ENCODE results near the gene USP7. TPM values are rescaled to one million over a fixed set of nuclear protein-coding genes. Genes with fewer than 3 reads are reported as not detected.
"Not testable (repeated sequence)": the region's sequence is repeated elsewhere in the genome, so short reads cannot be mapped to it uniquely, and the experiment has no call there.

USP7 gene
- total RNA-seq, 4 donors from 2014 or later = 57.9 to 93.6 (median 85.5) TPM

DNA sequence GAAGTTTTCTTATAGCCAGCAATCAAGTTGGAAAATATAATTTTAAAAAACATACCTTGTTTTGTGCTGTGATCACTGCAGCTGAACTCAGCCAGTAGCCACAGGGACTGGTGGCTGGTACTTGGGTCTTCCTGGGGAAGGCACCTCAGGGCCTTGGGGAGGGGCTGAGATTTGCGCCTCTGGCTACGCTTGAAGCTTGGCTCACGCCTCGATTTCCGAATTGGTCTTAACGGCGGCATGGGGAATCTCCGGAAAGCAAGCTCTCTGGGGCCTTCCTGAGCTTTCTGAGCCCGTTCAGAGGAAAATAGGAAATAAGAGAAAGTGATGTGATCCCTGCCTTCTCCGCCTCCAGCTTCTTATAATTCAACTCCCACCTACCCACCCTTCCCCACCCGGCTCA lies 11.3 kb upstream of the USP7 start:
- Histone ChIP-seq H3K27ac (no peak overlapping the region), H3K4me1 (no peaks in the 10 kb centered on the region), H3K27me3 (no peaks in the 10 kb centered on the region), H3K4me3 (replicated peaks in 1 of 3) (no peak overlapping the region), H3K9me3 (no peaks in the 10 kb centered on the region), H3K36me3 (no peaks in the 10 kb centered on the region)
- no peak for DNase-seq
- WGBS, 2 donors = 49 to 58% methylated on average over 11 of the region's 11 CpGs
- intact Hi-C loops (cut with DNase I) = no loop called here
- TF ChIP-seq, protein P1, sequence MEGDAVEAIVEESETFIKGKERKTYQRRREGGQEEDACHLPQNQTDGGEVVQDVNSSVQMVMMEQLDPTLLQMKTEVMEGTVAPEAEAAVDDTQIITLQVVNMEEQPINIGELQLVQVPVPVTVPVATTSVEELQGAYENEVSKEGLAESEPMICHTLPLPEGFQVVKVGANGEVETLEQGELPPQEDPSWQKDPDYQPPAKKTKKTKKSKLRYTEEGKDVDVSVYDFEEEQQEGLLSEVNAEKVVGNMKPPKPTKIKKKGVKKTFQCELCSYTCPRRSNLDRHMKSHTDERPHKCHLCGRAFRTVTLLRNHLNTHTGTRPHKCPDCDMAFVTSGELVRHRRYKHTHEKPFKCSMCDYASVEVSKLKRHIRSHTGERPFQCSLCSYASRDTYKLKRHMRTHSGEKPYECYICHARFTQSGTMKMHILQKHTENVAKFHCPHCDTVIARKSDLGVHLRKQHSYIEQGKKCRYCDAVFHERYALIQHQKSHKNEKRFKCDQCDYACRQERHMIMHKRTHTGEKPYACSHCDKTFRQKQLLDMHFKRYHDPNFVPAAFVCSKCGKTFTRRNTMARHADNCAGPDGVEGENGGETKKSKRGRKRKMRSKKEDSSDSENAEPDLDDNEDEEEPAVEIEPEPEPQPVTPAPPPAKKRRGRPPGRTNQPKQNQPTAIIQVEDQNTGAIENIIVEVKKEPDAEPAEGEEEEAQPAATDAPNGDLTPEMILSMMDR (IDR thresholded peaks at IDR 0.05) = no peak
- TF ChIP-seq POLR2A (IDR thresholded peaks at IDR 0.05) = no peak

DNA sequence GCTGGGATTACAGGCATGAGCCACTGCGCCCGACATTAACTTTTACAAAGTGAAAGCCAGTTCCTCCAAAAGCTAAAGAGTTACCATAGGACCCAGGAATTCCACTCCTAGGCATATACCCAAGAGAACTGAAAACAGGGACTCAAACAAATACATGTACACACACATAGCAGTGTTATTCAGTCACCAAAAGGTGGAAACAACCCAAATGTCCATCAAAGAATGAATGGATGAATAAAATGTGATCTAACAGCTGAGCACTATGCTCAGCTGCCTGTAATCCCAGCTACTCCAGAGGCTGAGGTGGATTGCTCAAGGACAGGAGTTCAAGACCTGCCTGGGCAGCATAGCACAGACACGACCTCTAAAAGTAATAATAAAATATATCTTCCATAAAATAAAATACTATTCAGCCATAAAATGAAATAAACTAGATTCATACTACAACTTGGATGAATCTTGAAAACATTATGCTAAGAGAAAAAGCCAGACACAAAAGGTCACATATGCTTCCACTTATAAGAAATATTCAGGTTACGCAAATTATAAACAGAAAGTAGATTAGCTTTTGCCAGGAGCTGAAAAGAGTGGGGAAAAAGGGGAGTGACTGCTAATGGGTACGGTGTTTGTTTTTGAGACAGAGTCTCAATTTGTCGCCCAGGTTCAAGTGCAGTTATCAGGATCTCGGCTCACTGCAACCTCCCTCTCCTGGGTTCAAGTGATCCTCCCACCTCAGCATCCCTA lies 9.3 kb upstream of the USP7 start:
- TF ChIP-seq, protein P1 (IDR thresholded peaks at IDR 0.05) = no peak
- no peak for TF ChIP-seq POLR2A (IDR thresholded peaks at IDR 0.05)
- H3K27ac ChIP-seq = no peak overlapping the region
- no peaks in the 10 kb centered on the region for H3K4me1 ChIP-seq
- DNase-seq = no peak
- intact Hi-C loops (cut with DNase I) = no loop called here
- no peaks in the 10 kb centered on the region for H3K9me3 ChIP-seq
- 71 to 77% methylated on average over 7 of the region's 7 CpGs for WGBS, 2 donors
- H3K36me3 ChIP-seq = no peaks in the 10 kb centered on the region
- H3K27me3 ChIP-seq = no peaks in the 10 kb centered on the region
- H3K4me3 ChIP-seq (replicated peaks in 1 of 3) = no peak overlapping the region

DNA sequence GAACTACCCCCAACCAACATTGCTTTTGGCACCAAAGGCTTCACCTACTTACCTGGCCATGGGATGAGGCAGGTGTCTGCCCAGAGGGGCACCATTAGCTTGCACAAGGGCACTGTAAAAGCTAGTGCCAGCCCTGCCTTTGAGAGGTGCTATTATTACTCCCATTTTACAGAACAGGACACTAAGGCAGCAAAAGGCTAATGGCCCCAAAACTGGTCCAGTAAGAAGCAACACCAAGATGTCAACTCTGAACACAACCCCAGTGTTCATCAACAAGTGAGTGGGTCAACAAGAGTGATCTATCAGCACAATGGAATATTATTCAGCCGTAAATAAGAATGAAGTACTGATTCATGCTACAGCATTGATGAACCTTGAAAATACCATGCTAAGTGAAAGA lies 7.7 kb upstream of the USP7 start:
- Histone ChIP-seq H3K4me3 (replicated peaks in 1 of 3) (no peak overlapping the region), H3K27ac (no peak overlapping the region), H3K9me3 (no peaks in the 10 kb centered on the region), H3K36me3 (no peaks in the 10 kb centered on the region), H3K27me3 (no peaks in the 10 kb centered on the region), H3K4me1 (no peaks in the 10 kb centered on the region)
- intact Hi-C loops (cut with DNase I) = no loop called here
- 98 to 100% methylated on average over 1 of the region's 1 CpG for WGBS, 2 donors
- TF ChIP-seq, protein P1 (IDR thresholded peaks at IDR 0.05) = no peak
- TF ChIP-seq POLR2A (IDR thresholded peaks at IDR 0.05) = no peak
- no peak for DNase-seq

DNA sequence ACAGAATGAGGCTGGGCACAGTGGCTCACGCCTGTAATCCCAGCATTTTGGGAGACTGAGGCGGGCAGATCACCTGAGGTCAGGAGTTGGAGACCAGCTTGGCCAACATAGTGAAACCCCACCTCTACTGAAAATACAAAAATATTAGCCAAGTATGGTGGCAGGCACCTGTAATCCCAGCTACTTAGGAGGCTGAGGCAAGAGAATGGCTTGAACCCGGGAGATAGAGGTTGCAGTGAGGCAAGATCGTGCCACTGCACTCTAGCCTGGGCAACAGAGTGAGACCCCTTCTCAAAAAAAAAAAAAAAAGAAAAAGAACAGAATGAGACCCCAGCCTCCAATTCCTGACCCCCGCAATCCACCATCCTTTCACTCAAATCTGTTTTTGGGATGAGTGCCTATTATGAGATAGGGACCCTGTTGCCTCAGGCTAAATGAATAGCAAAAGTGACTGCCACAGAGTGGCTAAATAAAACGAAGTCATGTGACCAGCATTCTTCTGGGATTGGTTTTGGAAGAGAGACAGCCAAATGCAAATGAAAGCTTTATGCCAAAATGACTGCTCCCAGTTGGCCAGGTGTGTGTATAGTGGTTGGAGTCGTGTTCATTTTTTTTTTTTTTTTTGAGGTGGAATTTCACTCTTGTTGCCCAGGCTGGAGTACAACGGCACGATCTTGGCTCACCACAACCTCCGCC lies 5.6 kb upstream of the USP7 start:
- intact Hi-C loops (cut with DNase I) = loop anchor here (10.0 kb wide), 1 partner anchor 85 kb away; the partner anchor contains the start of gene LITAFD
- 87% methylated on average over 10 of the region's 10 CpGs for WGBS, 2 donors
- H3K4me3 ChIP-seq (replicated peaks in 1 of 3); H3K36me3 ChIP-seq; H3K27me3 ChIP-seq; H3K27ac ChIP-seq; DNase-seq; H3K4me1 ChIP-seq; H3K9me3 ChIP-seq: not testable (repeated sequence)

DNA sequence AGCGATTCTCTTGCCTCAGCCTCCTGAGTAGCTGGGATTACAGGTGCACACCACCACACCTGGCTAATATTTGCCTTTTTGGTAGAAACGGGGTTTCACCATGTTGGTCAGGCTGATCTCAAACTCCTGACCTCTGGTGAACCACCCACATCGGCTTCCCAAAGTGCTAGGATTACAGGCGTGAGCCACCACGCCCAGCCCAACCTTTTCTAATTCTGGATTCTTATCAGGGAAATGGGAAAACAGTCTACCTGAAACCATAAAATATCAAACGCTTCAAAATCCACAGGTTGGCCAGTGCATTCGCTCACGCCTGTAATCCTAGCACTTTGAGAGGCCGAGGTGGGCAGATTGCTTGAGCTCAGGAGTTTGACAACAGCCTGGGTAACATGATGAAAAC lies 4.3 kb upstream of the USP7 start:
- WGBS, 2 donors = 95 to 97% methylated on average over 9 of the region's 9 CpGs
- intact Hi-C loops (cut with DNase I) = loop anchor here (10.0 kb wide), 1 partner anchor 83 kb away; the partner anchor contains the start of gene LITAFD

More for the DNA sequence above, 4.3 kb upstream of the USP7 start:
- not testable (repeated sequence) for H3K27me3 ChIP-seq; H3K9me3 ChIP-seq; H3K4me3 ChIP-seq (replicated peaks in 1 of 3); H3K4me1 ChIP-seq; H3K36me3 ChIP-seq; H3K27ac ChIP-seq; DNase-seq
